Measurements from ENCODE around the gene GNA12.
"Not testable (repeated sequence)": the region's sequence is repeated elsewhere in the genome, so short reads cannot be mapped to it uniquely, and the experiment has no call there.

GNA12 gene

GRCh38 chr7:2757361-2757903, 86.7 kb downstream of the GNA12 start:
- H3K9me3 ChIP-seq (ENCODE audit: control insufficient read depth, low read length) = no peaks in the 10 kb centered on the region
- no peaks in the 10 kb centered on the region for H3K36me3 ChIP-seq (ENCODE audit: control insufficient read depth, insufficient read depth, low read length)
- H3K27me3 ChIP-seq (ENCODE audit: control insufficient read depth, insufficient read depth, low read length, poor library complexity, severe bottlenecking) = no peaks in the 10 kb centered on the region
- peaks cover 10% of the 10 kb centered on the region for H3K4me1 ChIP-seq (ENCODE audit: control insufficient read depth, insufficient read depth, low read length)
- no peak overlapping the region for H3K27ac ChIP-seq (ENCODE audit: insufficient read depth, low read depth, low read length, poor library complexity, severe bottlenecking)
- WGBS, 2 experiments = 91 to 92% methylated on average over 11 of the region's 11 CpGs
- no peak overlapping the region for H3K4me3 ChIP-seq (ENCODE audit: insufficient read depth, low read depth, low read length)

- H3K9me3 ChIP-seq (ENCODE audit: control insufficient read depth, low read length) = no peaks in the 10 kb centered on the region
- no peak overlapping the region for H3K27ac ChIP-seq (ENCODE audit: insufficient read depth, low read depth, low read length, poor library complexity, severe bottlenecking)
- no peaks in the 10 kb centered on the region for H3K36me3 ChIP-seq (ENCODE audit: control insufficient read depth, insufficient read depth, low read length)
- no peak overlapping the region for H3K4me3 ChIP-seq (ENCODE audit: insufficient read depth, low read depth, low read length)
- peaks cover 9% of the 10 kb centered on the region for H3K4me1 ChIP-seq (ENCODE audit: control insufficient read depth, insufficient read depth, low read length)
- no peaks in the 10 kb centered on the region for H3K27me3 ChIP-seq (ENCODE audit: control insufficient read depth, insufficient read depth, low read length, poor library complexity, severe bottlenecking)
These were observed 88.6 kb downstream of the GNA12 start for GRCh38 chr7:2755531-2755930.

- no peaks in the 10 kb centered on the region for H3K36me3 ChIP-seq (ENCODE audit: control insufficient read depth, insufficient read depth, low read length)
- no peak overlapping the region for H3K4me3 ChIP-seq (ENCODE audit: insufficient read depth, low read depth, low read length)
- 96 to 97% methylated on average over 10 of the region's 10 CpGs for WGBS, 2 experiments
- H3K4me1 ChIP-seq (ENCODE audit: control insufficient read depth, insufficient read depth, low read length) = peaks cover 2% of the 10 kb centered on the region
- no peaks in the 10 kb centered on the region for H3K27me3 ChIP-seq (ENCODE audit: control insufficient read depth, insufficient read depth, low read length, poor library complexity, severe bottlenecking)
- no peaks in the 10 kb centered on the region for H3K9me3 ChIP-seq (ENCODE audit: control insufficient read depth, low read length)
- no peak overlapping the region for H3K27ac ChIP-seq (ENCODE audit: insufficient read depth, low read depth, low read length, poor library complexity, severe bottlenecking)
These were observed 89.2 kb downstream of the GNA12 start for GRCh38 chr7:2754912-2755311.

- H3K9me3 ChIP-seq (ENCODE audit: control insufficient read depth, low read length) = no peaks in the 10 kb centered on the region
- H3K27me3 ChIP-seq (ENCODE audit: control insufficient read depth, insufficient read depth, low read length, poor library complexity, severe bottlenecking) = no peaks in the 10 kb centered on the region
- 90 to 94% methylated on average over 5 of the region's 5 CpGs for WGBS, 2 experiments
- H3K36me3 ChIP-seq (ENCODE audit: control insufficient read depth, insufficient read depth, low read length) = no peaks in the 10 kb centered on the region
- H3K4me1 ChIP-seq (ENCODE audit: control insufficient read depth, insufficient read depth, low read length) = no peaks in the 10 kb centered on the region
- no peak overlapping the region for H3K4me3 ChIP-seq (ENCODE audit: insufficient read depth, low read depth, low read length)
- no peak overlapping the region for H3K27ac ChIP-seq (ENCODE audit: insufficient read depth, low read depth, low read length, poor library complexity, severe bottlenecking)
These were observed 90.0 kb downstream of the GNA12 start for GRCh38 chr7:2754086-2754485.

GRCh38 chr7:2753148-2753547, 91.0 kb downstream of the GNA12 start:
- no peaks in the 10 kb centered on the region for H3K27me3 ChIP-seq (ENCODE audit: control insufficient read depth, insufficient read depth, low read length, poor library complexity, severe bottlenecking)
- no peak overlapping the region for H3K27ac ChIP-seq (ENCODE audit: insufficient read depth, low read depth, low read length, poor library complexity, severe bottlenecking)
- H3K36me3 ChIP-seq (ENCODE audit: control insufficient read depth, insufficient read depth, low read length) = no peaks in the 10 kb centered on the region
- WGBS, 2 experiments = 91 to 93% methylated on average over 3 of the region's 3 CpGs
- no peaks in the 10 kb centered on the region for H3K9me3 ChIP-seq (ENCODE audit: control insufficient read depth, low read length)
- no peak overlapping the region for H3K4me3 ChIP-seq (ENCODE audit: insufficient read depth, low read depth, low read length)
- H3K4me1 ChIP-seq (ENCODE audit: control insufficient read depth, insufficient read depth, low read length) = no peaks in the 10 kb centered on the region

- WGBS, 2 experiments = 69 to 71% methylated on average over 4 to 5 of the region's 5 CpGs
- no peaks in the 10 kb centered on the region for H3K27me3 ChIP-seq (ENCODE audit: control insufficient read depth, insufficient read depth, low read length, poor library complexity, severe bottlenecking)
These were observed 93.0 kb downstream of the GNA12 start for GRCh38 chr7:2751086-2751485.

GRCh38 chr7:2750004-2750407, 94.1 kb downstream of the GNA12 start:
- no peak overlapping the region for H3K27ac ChIP-seq (ENCODE audit: insufficient read depth, low read depth, low read length, poor library complexity, severe bottlenecking)
- H3K4me3 ChIP-seq (ENCODE audit: insufficient read depth, low read depth, low read length) = no peak overlapping the region
- no peaks in the 10 kb centered on the region for H3K9me3 ChIP-seq (ENCODE audit: control insufficient read depth, low read length)
- no peaks in the 10 kb centered on the region for H3K4me1 ChIP-seq (ENCODE audit: control insufficient read depth, insufficient read depth, low read length)
- H3K36me3 ChIP-seq (ENCODE audit: control insufficient read depth, insufficient read depth, low read length) = no peaks in the 10 kb centered on the region
- 79 to 89% methylated on average over 5 of the region's 5 CpGs for WGBS, 2 experiments
- H3K27me3 ChIP-seq (ENCODE audit: control insufficient read depth, insufficient read depth, low read length, poor library complexity, severe bottlenecking) = no peaks in the 10 kb centered on the region

More at GRCh38 chr7:2751086-2751485, 93.0 kb downstream of the GNA12 start:
- Histone ChIP-seq H3K4me1 (ENCODE audit: control insufficient read depth, insufficient read depth, low read length) (no peaks in the 10 kb centered on the region), H3K27ac (ENCODE audit: insufficient read depth, low read depth, low read length, poor library complexity, severe bottlenecking) (no peak overlapping the region), H3K36me3 (ENCODE audit: control insufficient read depth, insufficient read depth, low read length) (no peaks in the 10 kb centered on the region), H3K4me3 (ENCODE audit: insufficient read depth, low read depth, low read length) (no peak overlapping the region), H3K9me3 (ENCODE audit: control insufficient read depth, low read length) (no peaks in the 10 kb centered on the region)

- not testable (repeated sequence) for H3K4me3 ChIP-seq (ENCODE audit: insufficient read depth, low read depth, low read length); H3K9me3 ChIP-seq (ENCODE audit: control insufficient read depth, low read length); H3K27me3 ChIP-seq (ENCODE audit: control insufficient read depth, insufficient read depth, low read length, poor library complexity, severe bottlenecking); H3K27ac ChIP-seq (ENCODE audit: insufficient read depth, low read depth, low read length, poor library complexity, severe bottlenecking); H3K4me1 ChIP-seq (ENCODE audit: control insufficient read depth, insufficient read depth, low read length); H3K36me3 ChIP-seq (ENCODE audit: control insufficient read depth, insufficient read depth, low read length)
These were observed 95.4 kb downstream of the GNA12 start for GRCh38 chr7:2748684-2749083.

GRCh38 chr7:2743523-2744185, 100.5 kb downstream of the GNA12 start:
- not testable (repeated sequence) for H3K36me3 ChIP-seq (ENCODE audit: control insufficient read depth, insufficient read depth, low read length); H3K9me3 ChIP-seq (ENCODE audit: control insufficient read depth, low read length); H3K4me3 ChIP-seq (ENCODE audit: insufficient read depth, low read depth, low read length); H3K27ac ChIP-seq (ENCODE audit: insufficient read depth, low read depth, low read length, poor library complexity, severe bottlenecking); H3K27me3 ChIP-seq (ENCODE audit: control insufficient read depth, insufficient read depth, low read length, poor library complexity, severe bottlenecking); H3K4me1 ChIP-seq (ENCODE audit: control insufficient read depth, insufficient read depth, low read length)
- WGBS, 2 experiments = 96% methylated on average over 20 of the region's 20 CpGs

GRCh38 chr7:2738766-2739549, 105.2 kb downstream of the GNA12 start:
- peaks cover 2% of the 10 kb centered on the region for H3K9me3 ChIP-seq (ENCODE audit: control insufficient read depth, low read length)
- WGBS, 2 experiments = 94 to 96% methylated on average over 18 of the region's 19 CpGs
- no peak overlapping the region for H3K4me3 ChIP-seq (ENCODE audit: insufficient read depth, low read depth, low read length)
- no peaks in the 10 kb centered on the region for H3K36me3 ChIP-seq (ENCODE audit: control insufficient read depth, insufficient read depth, low read length)
- H3K4me1 ChIP-seq (ENCODE audit: control insufficient read depth, insufficient read depth, low read length) = no peaks in the 10 kb centered on the region
- no peaks in the 10 kb centered on the region for H3K27me3 ChIP-seq (ENCODE audit: control insufficient read depth, insufficient read depth, low read length, poor library complexity, severe bottlenecking)
- H3K27ac ChIP-seq (ENCODE audit: insufficient read depth, low read depth, low read length, poor library complexity, severe bottlenecking) = no peak overlapping the region
